Activated CD4-positive, alpha-beta T cell treated with anti-CD3 and anti-CD28 coated beads, Interleukin-2, Interleukin-6, amounts not matched to agents 100 ng/mL and 50 ng/mL, durations not matched to agents 16 hours and 8 hours (primary cell): ENCODE data around the gene NDUFS6.

Experiments used
- DNase-seq: peaks from one replicate; pipeline ENCODE4 v3.0.0-alpha.2; 2020

Gene NDUFS6

GRCh38 chr5:1819458-1819857 is 18.3 kb downstream of the NDUFS6 start:
- no peak for DNase-seq

- no peak for DNase-seq
Measured at GRCh38 chr5:1820381-1820780, 19.2 kb downstream of the NDUFS6 start.

DNA sequence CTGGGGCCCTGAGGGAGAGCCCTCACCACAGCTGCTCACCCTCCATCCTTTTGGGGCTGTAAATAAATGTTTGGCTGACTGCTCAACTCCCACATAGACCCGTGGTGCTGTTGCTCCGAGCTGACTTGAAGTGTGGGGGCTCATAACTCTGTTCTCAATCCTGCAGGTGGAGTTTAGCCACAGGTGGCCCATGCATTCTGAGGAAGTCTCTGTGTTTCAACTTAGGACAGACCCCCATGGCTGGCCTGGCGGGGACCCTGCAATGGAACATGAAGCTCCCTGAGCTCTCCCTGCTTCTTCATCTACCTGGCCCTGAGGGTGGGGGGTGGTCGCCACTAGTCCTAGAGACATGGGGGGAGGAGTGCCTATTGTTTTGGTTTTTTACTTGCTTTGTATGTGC is 19.7 kb downstream of the NDUFS6 start:
- DNase-seq = no peak

GRCh38 chr5:1821862-1822261 is 20.7 kb downstream of the NDUFS6 start:
- DNase-seq = no peak

GRCh38 chr5:1823381-1824034 is 22.3 kb downstream of the NDUFS6 start:
- DNase-seq = no peak

- DNase-seq = no peak
Measured at GRCh38 chr5:1824109-1824821, 23.1 kb downstream of the NDUFS6 start.

GRCh38 chr5:1824903-1825841 is 24.0 kb downstream of the NDUFS6 start:
- DNase-seq = no peak

DNA sequence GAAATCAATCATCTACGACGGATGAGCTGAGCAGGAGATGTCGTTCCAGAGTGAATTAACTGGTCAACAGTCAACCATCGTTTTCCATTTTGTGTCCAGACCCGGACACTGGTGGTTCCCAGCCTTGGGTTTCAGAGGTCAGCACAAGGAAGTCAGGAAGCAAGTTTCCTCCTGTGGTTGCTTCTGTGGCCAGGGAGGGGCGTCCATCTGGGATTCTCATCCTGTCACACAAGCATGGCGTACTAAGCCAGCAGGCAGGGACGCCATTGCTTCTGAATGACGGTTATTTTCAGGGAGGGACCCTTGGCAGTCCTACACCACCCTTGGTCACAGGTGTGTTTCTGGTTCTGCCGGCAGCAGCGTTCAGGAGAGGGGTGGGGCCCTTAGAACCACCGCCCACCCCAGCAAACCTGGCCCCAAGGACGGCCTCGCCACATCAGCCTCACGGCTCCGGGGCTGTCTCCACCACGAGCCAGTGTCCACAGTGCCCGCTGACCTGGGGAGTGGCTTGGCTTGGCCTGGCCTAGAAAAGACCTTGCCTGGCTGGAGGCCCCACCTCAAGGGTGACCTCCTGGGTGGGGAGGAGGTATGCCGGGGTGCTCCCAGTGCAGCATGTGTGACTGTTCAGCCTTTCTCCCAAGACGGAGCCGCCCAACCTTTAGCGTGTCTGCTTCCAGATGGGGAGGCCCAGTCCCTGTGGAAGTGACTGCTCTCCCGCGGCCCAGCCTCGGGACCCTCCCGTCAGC is 25.2 kb downstream of the NDUFS6 start:
- DNase-seq = no peak

DNA sequence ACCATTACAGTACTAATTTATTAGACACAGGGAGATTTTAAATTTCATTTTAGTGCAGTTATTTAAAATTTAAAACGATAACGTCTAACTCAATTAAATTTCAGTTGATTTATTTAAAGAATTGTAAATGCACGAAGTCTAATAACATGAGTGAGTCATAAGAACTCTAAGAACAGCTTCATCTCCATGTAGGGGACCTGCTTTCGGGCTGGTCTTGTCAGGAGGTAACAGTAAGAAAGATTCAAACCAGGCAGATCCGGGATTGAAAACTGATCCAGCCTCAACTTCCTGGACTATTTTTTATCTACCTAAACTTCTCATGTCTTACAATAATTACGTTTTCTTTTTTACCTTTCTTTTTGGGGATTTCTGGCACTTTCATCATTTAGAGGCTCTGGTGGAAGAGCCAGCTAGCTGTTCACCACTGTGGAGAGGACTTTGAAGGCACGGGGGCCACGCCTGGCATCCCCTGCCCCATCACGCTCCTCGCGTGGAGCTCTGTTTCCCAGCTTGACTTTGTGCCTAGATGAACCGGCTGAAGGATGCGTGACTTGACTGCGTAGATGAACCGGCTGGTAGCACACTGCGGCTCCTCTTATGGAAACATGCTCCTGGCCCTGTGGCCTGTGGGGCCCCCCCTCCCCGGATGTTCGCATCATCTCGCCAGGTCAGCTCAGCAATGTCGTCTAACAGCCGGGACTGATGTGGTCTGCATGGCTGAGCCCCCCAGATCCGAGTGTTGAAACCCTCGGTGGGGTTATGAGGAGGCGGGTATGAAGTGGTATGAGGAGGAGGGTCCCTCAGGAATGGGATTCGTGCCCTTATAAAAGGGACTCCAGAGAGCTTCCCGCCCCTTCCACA is 26.0 kb downstream of the NDUFS6 start:
- DNase-seq = no peak

GRCh38 chr5:1827886-1828397 is 26.7 kb downstream of the NDUFS6 start:
- peak; percentile 14 for DNase-seq

DNA sequence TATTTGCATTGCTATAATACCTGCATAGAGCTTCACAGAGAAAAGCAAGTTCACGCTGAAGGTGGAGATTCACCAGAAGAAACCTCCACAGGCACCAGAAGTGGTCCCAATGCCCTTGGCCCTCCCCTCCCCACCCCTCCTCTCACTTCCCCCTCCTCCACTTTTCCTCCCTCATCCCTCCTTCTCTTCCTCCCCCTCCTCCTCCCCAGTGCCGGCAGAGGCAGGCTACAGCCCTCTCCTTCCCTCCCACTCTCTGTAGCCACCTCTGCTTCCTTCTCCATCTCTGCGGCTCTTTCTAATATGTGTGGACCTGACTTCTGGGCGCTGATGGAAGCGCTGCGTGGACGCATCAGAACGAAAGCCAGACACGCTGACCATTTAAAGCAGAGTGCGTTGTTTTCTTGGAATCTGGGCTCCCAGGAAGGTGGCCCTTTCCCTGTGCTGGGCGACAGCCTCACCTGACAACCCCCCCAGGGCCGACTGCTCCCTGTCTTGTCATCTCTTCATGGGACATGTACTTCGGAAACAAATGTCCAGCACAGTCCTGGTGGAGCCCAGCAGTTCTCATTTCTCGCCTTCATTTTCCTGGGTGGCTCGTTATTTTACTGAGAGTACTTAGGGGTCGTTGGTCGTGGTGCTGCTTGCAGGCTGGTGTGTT is 29.5 kb downstream of the NDUFS6 start:
- DNase-seq = no peak

DNA sequence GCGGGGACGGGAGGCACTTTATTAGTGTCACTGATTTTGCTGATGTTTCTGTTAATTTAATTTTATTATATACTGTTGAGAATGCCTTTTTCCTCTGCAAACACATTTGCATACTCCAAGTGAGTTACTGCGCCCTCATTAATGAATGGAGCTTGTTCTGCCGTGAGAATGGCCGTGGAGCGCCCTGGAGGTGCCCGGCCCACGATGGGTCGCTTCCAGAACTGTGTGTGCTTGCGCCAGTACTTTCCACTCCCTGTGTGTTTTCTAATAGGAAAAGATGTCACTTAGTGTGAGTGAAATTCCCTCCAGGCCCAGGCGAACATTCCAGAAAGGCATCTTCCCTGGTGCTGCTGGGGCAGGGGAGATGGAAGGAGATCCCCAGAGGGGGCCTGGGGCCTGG is 30.1 kb downstream of the NDUFS6 start:
- DNase-seq = no peak

DNA sequence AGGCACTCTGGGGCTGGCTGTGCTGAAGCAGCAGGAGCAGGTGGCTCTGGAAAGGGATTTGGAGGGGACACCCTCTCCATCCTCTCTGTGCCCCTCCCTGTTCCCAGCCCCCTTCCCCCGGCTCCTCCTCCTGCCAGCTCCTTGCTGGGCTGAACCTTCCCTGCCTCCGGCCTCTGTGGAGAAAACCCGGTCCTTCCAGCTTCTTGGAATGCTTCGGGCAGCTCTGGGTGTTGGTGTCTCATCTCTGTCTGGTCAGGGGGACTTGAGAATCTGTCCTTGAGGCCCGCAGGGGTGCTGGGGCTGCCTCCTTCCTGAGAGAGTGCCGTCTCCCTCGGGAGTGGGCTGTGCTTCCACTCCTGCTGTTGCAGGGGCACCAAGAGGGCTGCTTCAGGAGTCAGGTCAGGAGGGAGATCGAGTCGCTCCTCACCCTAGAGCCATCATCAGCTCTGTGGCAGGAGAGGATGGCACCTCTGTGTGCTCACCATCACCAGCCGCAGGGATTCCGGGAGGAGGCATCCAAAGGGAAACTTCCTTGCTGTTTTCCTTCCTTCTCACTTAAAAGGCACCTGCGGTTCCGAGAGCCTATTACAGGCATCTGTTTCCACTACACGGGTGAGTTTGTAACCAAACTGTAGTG is 30.6 kb downstream of the NDUFS6 start:
- no peak for DNase-seq

- no peak for DNase-seq
Measured at GRCh38 chr5:1832511-1833250, 31.5 kb downstream of the NDUFS6 start.

- DNase-seq = no peak
Measured at GRCh38 chr5:1833264-1834021, 32.2 kb downstream of the NDUFS6 start.

DNA sequence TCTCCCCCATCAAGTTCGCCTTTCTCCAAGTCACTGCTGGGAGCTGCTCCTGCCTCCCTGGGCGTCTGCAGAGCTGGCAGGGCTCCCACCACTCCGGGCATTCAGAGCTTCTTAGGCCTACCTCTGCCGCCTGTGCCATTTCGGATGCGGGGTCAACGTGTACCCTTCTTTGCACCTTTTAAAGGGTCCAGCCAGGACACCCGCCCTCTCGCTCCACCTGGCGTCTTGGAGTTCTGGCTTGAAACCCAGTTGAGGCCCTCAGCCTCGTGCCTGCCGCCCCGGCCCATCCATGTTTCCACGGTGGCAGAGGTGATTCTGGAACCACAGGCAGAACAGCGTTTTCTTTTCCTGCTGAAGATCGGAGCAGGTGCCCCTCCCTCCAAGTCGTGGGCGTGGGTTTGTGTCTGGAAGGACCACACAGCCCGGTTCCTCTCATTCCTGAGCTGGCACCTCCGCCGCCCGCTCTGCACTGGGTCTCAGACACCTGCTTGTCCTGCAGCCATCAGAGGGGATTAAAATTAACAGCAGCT is 32.9 kb downstream of the NDUFS6 start:
- no peak for DNase-seq

GRCh38 chr5:1834721-1835429 is 33.7 kb downstream of the NDUFS6 start:
- no peak for DNase-seq

GRCh38 chr5:1835431-1835830 is 34.2 kb downstream of the NDUFS6 start:
- DNase-seq = no peak
